CD14-positive monocyte (primary cell): ENCODE data around the gene ZXDC. TPM values are rescaled to one million over a fixed set of nuclear protein-coding genes. Genes with fewer than 3 reads are reported as not detected.
A peak's percentile ranks its signal among the peaks of the same experiment; 100 is the strongest.

Experiments
- DNase-seq, 3 donors: peaks; one replicate each; pipeline ENCODE4 v3.0.0-alpha.2; 2011 to 2022
- H2AFZ ChIP-seq: 2 replicates; pipeline ENCODE4 v1.6.0; 2012; ENCODE audit warnings: mild to moderate bottlenecking, low read depth, low read length, inconsistent platforms; ENCODE audit not compliant: insufficient read depth, poor library complexity, severe bottlenecking
- H3K27ac ChIP-seq, 2 donors: 1 replicate in 1 of 2; 2 replicates in 1 of 2; pipeline ENCODE4 v1.5.1; 2012 to 2013; ENCODE audit warnings: low read length in 2 of 2, control low read depth in 1 of 2, inconsistent platforms in 1 of 2, low read depth in 1 of 2, mild to moderate bottlenecking in 1 of 2
- H3K27me3 ChIP-seq, 2 donors: one replicate each; pipeline versions ENCODE4 v1.6.0 to v1.6.1; 2011 to 2013; ENCODE audit warnings: low read length in 2 of 2; ENCODE audit not compliant: control insufficient read depth in 2 of 2, insufficient read depth in 2 of 2
- H3K36me3 ChIP-seq, 2 donors: replicated peaks in 1 of 2; 1 replicate in 1 of 2; 2 replicates in 1 of 2; pipeline versions ENCODE4 v1.5.1 to v1.6.1; 2012 to 2013; ENCODE audit warnings: low read length in 2 of 2, control low read depth in 1 of 2, inconsistent platforms in 1 of 2, mild to moderate bottlenecking in 1 of 2; ENCODE audit not compliant: insufficient read depth in 2 of 2, control insufficient read depth in 1 of 2
- H3K4me1 ChIP-seq, 2 donors: 1 replicate in 1 of 2; 2 replicates in 1 of 2; pipeline versions ENCODE4 v1.5.1 to v1.6.1; 2012 to 2013; ENCODE audit warnings: low read length in 2 of 2, control low read depth in 1 of 2, inconsistent platforms in 1 of 2, mild to moderate bottlenecking in 1 of 2, moderate library complexity in 1 of 2; ENCODE audit not compliant: insufficient read depth in 2 of 2, control insufficient read depth in 1 of 2
- H3K4me2 ChIP-seq: replicated peaks from 2 replicates; pipeline ENCODE3; 2012; ENCODE audit warnings: low read length, moderate library complexity, mild to moderate bottlenecking; ENCODE audit not compliant: poor library complexity, severe bottlenecking; ENCODE audit errors: extremely low read depth
- H3K4me3 ChIP-seq, 3 experiments: fragments of 200-600 bp in 1 of 3; sonication (generic) in 1 of 3; replicated peaks in 1 of 3; 1 replicate in 2 of 3; 2 replicates in 1 of 3; pipeline ENCODE4 v1.5.1; 2011 to 2013; ENCODE audit warnings: low read length in 3 of 3, mild to moderate bottlenecking in 3 of 3, control low read depth in 2 of 3, low read depth in 2 of 3, inconsistent platforms in 1 of 3, moderate library complexity in 1 of 3
- H3K79me2 ChIP-seq: 2 replicates; pipeline ENCODE4 v1.6.0; 2012; ENCODE audit warnings: mild to moderate bottlenecking, control low read depth, inconsistent platforms, low read length, moderate library complexity; ENCODE audit not compliant: insufficient read depth
- H3K9ac ChIP-seq: 2 replicates; pipeline ENCODE4 v1.6.0; 2017; ENCODE audit warnings: low read length, mild to moderate bottlenecking; ENCODE audit not compliant: insufficient read depth, poor library complexity, severe bottlenecking
- H3K9me3 ChIP-seq, 2 donors: replicated peaks in 1 of 2; 1 replicate in 1 of 2; 2 replicates in 1 of 2; pipeline versions ENCODE4 v1.5.1 to v1.6.1; 2012 to 2013; ENCODE audit warnings: low read length in 2 of 2, control low read depth in 1 of 2; ENCODE audit not compliant: control insufficient read depth in 1 of 2, insufficient read depth in 1 of 2
- H4K20me1 ChIP-seq: 2 replicates; pipeline ENCODE4 v1.6.0; 2012; ENCODE audit warnings: mild to moderate bottlenecking, low read length, control low read depth, moderate library complexity; ENCODE audit not compliant: insufficient read depth
- H3K27ac Mint-ChIP-seq, 7 donors: one replicate each; pipeline ENCODE4 v1.8.0; 2020; ENCODE audit warnings: mild to moderate bottlenecking in 7 of 7, mixed read lengths in 7 of 7, moderate library complexity in 6 of 7, inconsistent platforms in 2 of 7
- H3K27me3 Mint-ChIP-seq, 3 donors: one replicate each; pipeline ENCODE4 v1.8.0; 2021 to 2022; ENCODE audit warnings: low read depth in 3 of 3, mild to moderate bottlenecking in 3 of 3, mixed read lengths in 3 of 3, moderate library complexity in 3 of 3, inconsistent platforms in 1 of 3
- H3K36me3 Mint-ChIP-seq, 2 donors: one replicate each; pipeline ENCODE4 v1.8.0; 2020; ENCODE audit warnings: mixed read lengths in 2 of 2, inconsistent platforms in 1 of 2, mild to moderate bottlenecking in 1 of 2
- H3K4me1 Mint-ChIP-seq: one replicate; pipeline ENCODE4 v1.8.0; 2020; ENCODE audit warnings: mild to moderate bottlenecking, mixed read lengths
- H3K4me3 Mint-ChIP-seq, 2 donors: one replicate each; pipeline ENCODE4 v1.8.0; 2020; ENCODE audit warnings: mild to moderate bottlenecking in 2 of 2, mixed read lengths in 2 of 2, moderate library complexity in 1 of 2
- H3K9me3 Mint-ChIP-seq, 7 donors: one replicate each; pipeline ENCODE4 v1.8.0; 2020 to 2022; ENCODE audit warnings: mixed read lengths in 7 of 7, mild to moderate bottlenecking in 6 of 7, moderate library complexity in 6 of 7, inconsistent platforms in 2 of 7
- CTCF ChIP-seq: fragments of 200-600 bp; IDR thresholded peaks from one replicate; pipeline ENCODE4 v1.8.0; 2022; ENCODE audit warnings: antibody characterized with exemption, mild to moderate bottlenecking
- WGBS: methylation state at CpG from one replicate; pipeline ENCODE4 v1.1.5; 2013; ENCODE audit warnings: missing lambda C conversion rate; ENCODE audit not compliant: insufficient coverage; 5-methylcytosine and 5-hydroxymethylcytosine counted together
- intact Hi-C, 2 donors: fragments of 100-400 bp; cut with micrococcal nuclease; formaldehyde crosslinking; loops; one replicate each; pipeline versions ENCODE4 v1.15.0 to v1.15.1; 2023
- polyA plus RNA-seq, 3 donors: library from polyadenylated mRNA; depleted of rRNA in 1 of 3; unstranded in 2 of 3; stranded (reverse) in 1 of 3; fragments of 300-500 nt in 2 of 3; fragments of >200 nt in 1 of 3; fragmentation: Illumina TruSeq in 2 of 3; gene quantifications; 1 replicate in 2 of 3; 2 replicates in 1 of 3; pipeline ENCODE4 v1.2.3, GENCODE V29; 2012 to 2021

ZXDC gene
- polyA plus RNA-seq, 3 donors, result 6.3 to 44.8 (median 9.7) TPM

- peaks cover 16 to 52% of the 10 kb centered on the region in 2 donors for H3K27me3 ChIP-seq
Observed at GRCh38 chr3:126392246-126392645, 83.4 kb downstream of the ZXDC start.

GRCh38 chr3:126391631-126392030 is 84.1 kb downstream of the ZXDC start:
- no peak for TF ChIP-seq CTCF
- Mint-ChIP-seq H3K27ac (no peak overlapping the region), H3K27me3 (peaks cover 47 to 77% (median 61%) of the 10 kb centered on the region in 3 donors), H3K4me1 (peaks cover 7% of the 10 kb centered on the region), H3K36me3 (no peaks in the 10 kb centered on the region), H3K4me3 (no peak overlapping the region), H3K9me3 (peaks cover 0 to 6% (median 0%) of the 10 kb centered on the region in 7 donors)
- Histone ChIP-seq H3K4me1 (peaks cover 0 to 8% of the 10 kb centered on the region in 2 donors), H3K9me3 (no peaks in the 10 kb centered on the region), H3K36me3 (no peaks in the 10 kb centered on the region), H3K27me3 (peaks cover 16 to 52% of the 10 kb centered on the region in 2 donors), H3K9ac (no peak overlapping the region), H3K4me2 (no peak overlapping the region), H2AFZ (no peak overlapping the region), H3K27ac (no peak overlapping the region), H4K20me1 (no peaks in the 10 kb centered on the region), H3K79me2 (no peaks in the 10 kb centered on the region), H3K4me3 (no peak overlapping the region)
- no peak for DNase-seq
- no CpG with 5 or more reads among the region's 1 CpG for WGBS
- intact Hi-C loops, result loop anchor here in 1 of 2 donors (10.0 kb wide), 1 partner anchor 467 kb away; no protein-coding TSS in a partner anchor

More at GRCh38 chr3:126392246-126392645, 83.4 kb downstream of the ZXDC start:
- Mint-ChIP-seq H3K9me3 (peaks cover 0 to 6% (median under 1%) of the 10 kb centered on the region in 7 donors), H3K27ac (no peak overlapping the region), H3K27me3 (peaks cover 49 to 77% (median 61%) of the 10 kb centered on the region in 3 donors), H3K36me3 (no peaks in the 10 kb centered on the region), H3K4me3 (peak overlapping the region in 1 of 2 donors; percentile 18), H3K4me1 (peaks cover 7% of the 10 kb centered on the region)
- no peak overlapping the region for H2AFZ ChIP-seq
- no peak overlapping the region for H3K4me2 ChIP-seq
- no peaks in the 10 kb centered on the region for H3K79me2 ChIP-seq
- H3K9ac ChIP-seq, result no peak overlapping the region
- H3K4me3 ChIP-seq, result no peak overlapping the region
- DNase-seq, result no peak
- H3K9me3 ChIP-seq, result no peaks in the 10 kb centered on the region
- no peak for TF ChIP-seq CTCF
- intact Hi-C loops, result loop anchor here in 1 of 2 donors (10.0 kb wide), 1 partner anchor 467 kb away; no protein-coding TSS in a partner anchor
- WGBS, result 92% methylated on average over 9 of the region's 12 CpGs
- no peaks in the 10 kb centered on the region for H4K20me1 ChIP-seq
- no peaks in the 10 kb centered on the region for H3K36me3 ChIP-seq
- H3K27ac ChIP-seq, result no peak overlapping the region
- H3K4me1 ChIP-seq, result peaks cover 0 to 8% of the 10 kb centered on the region in 2 donors
